Left forelimb (tissue), 1 donor: ENCODE results near the gene IWS1.
A peak's percentile ranks its signal among the peaks of the same experiment; 100 is the strongest.
"Not testable (repeated sequence)": the region's sequence is repeated elsewhere in the genome, so short reads cannot be mapped to it uniquely, and the experiment has no call there.

Source experiments
- DNase-seq: peaks from one replicate; pipeline ENCODE4 v3.0.0-alpha.2; 2018; ENCODE audit warnings: low spot score

Gene IWS1

GRCh38 chr2:127526132-127527000 is at the start of gene IWS1:
IWS1 (minus strand) TSS chr2:127526489; CDS start chr2:127526208, 281 bp downstream.
- DNase-seq, result peak; percentile 96

- no peak for DNase-seq
Measured at GRCh38 chr2:127575941-127576432, 49.7 kb upstream of the IWS1 start.

DNA sequence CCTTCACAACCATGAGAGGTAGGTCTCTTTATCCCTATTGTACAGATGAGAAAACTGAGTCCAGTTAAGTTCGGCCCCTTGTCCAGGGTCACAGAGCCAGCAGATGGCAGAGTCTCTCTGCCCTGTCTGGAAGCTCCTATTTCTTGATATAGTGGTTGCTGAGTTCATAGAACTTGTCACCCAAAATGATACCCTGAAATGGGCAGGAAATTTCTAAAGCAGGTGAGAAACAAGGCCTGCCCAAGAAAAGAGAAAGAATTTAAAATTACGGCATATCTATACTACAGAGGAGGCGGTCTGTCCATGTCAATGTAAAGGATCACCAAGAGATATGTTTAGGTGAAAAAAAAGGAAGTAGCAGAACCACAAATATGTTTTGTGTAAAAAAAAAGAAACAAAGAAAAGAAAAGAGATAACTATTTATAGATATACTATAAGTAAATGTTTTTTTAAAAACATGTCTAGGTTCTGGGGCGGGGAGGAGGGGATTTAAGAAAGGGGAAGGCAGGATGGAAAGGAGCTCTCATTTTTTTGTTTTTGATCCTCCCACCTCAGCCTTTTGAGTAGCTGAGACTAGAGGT is 49.0 kb upstream of the IWS1 start:
- no peak for DNase-seq

GRCh38 chr2:127574656-127575055 is 48.4 kb upstream of the IWS1 start:
- DNase-seq, result peak; percentile 37

GRCh38 chr2:127573771-127574170 is 47.5 kb upstream of the IWS1 start:
- DNase-seq, result no peak

DNA sequence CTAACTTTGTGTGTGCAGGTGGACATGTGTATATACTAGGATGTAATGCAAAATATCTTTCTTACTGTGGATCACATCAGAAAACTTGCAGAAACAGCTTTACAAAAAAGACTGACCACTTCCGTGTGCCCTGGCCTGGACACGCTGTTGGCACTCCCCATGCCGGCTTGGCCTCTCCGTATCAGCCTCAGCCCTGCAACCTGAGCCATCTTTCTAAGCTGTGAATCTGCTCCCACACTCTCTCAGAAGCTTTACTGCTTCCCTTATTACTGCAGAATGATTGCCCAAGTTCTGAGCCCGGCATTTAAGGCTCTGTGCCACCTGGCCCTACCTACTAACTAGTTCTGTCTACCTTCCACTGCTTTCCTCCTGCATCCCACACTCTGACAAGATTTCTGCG is 47.0 kb upstream of the IWS1 start:
- no peak for DNase-seq

GRCh38 chr2:127572841-127573240 is 46.6 kb upstream of the IWS1 start:
- no peak for DNase-seq

GRCh38 chr2:127572352-127572751 is 46.1 kb upstream of the IWS1 start:
- DNase-seq, result not testable (repeated sequence)

GRCh38 chr2:127570282-127571250 is 44.3 kb upstream of the IWS1 start:
- DNase-seq, result peak; percentile 51

- peak; percentile 48 for DNase-seq
Measured at GRCh38 chr2:127569666-127570065, 43.4 kb upstream of the IWS1 start.

- peak; percentile 28 for DNase-seq
Measured at GRCh38 chr2:127568128-127568527, 41.8 kb upstream of the IWS1 start.

GRCh38 chr2:127567351-127567854 is 41.1 kb upstream of the IWS1 start:
- peak; percentile 15 for DNase-seq

DNA sequence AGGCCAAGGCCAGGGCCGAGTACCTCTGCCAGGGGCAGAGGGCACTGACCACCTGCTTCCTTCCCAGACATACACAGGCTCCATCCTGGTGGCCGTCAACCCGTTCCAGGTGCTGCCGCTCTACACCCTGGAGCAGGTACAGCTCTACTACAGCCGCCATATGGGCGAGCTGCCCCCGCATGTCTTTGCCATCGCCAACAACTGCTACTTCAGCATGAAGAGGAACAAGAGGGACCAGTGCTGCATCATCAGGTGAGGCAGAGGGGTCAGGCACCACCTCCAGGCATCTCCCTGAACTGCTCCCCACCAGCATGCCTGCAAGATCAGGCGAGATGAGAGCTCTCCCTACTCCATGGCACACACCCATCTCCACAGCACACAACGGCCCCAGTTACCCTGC is 40.3 kb upstream of the IWS1 start:
- DNase-seq, result peak; percentile 41

DNA sequence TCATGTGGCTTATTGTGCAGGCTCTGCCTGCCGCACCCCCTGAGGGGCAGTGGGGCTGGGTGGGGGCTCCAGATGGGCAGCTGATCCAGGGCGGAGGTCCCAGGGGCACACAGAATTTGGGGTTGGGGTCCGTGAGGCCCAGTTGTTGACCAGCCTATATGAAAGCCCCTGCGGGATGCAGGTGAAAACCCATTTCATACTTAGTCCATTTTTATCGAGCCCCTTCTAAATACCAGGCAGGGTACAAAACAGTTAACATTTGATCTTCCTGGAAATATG is 39.8 kb upstream of the IWS1 start:
- peak; percentile 52 for DNase-seq

DNA sequence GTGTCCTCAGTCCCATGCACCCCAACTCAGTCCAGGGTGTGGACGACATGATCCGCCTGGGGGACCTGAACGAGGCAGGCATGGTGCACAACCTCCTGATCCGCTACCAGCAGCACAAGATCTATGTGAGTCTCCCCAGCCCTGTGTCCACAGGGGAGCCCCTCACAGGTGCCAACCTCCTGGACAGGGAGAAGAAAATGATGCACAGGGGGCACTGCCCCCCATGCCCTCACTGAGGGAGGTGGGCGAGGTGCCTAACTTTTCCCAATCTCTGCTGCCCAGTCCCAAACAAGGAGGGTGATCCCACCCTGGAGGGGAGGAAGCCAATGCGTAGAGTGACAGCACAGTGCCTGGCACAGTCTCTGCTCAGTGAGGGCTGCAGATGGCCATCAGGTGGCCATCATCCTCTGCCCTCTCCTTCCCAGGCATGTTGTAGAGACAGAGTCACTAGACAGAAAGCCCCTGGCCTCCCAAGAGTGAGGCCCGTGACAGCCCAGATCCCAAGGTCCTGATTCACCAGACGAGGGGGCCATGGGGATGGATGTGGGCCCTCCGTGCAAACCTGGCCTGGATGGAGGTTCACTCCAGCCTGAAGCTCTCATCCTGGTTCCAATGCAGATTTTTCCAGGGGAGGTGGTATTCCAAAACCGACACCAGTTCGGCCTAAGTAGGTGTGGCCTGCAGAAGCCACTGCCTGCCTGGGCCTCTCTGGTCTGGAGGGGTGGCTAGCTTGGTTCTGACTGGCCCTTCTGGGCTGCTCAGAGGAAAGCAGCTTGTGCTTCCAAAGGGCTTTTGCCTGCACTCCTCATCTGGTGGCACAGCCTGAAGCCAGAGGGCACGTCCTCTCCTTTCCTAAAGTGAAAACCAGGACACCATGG is 39.2 kb upstream of the IWS1 start:
- no peak for DNase-seq

DNA sequence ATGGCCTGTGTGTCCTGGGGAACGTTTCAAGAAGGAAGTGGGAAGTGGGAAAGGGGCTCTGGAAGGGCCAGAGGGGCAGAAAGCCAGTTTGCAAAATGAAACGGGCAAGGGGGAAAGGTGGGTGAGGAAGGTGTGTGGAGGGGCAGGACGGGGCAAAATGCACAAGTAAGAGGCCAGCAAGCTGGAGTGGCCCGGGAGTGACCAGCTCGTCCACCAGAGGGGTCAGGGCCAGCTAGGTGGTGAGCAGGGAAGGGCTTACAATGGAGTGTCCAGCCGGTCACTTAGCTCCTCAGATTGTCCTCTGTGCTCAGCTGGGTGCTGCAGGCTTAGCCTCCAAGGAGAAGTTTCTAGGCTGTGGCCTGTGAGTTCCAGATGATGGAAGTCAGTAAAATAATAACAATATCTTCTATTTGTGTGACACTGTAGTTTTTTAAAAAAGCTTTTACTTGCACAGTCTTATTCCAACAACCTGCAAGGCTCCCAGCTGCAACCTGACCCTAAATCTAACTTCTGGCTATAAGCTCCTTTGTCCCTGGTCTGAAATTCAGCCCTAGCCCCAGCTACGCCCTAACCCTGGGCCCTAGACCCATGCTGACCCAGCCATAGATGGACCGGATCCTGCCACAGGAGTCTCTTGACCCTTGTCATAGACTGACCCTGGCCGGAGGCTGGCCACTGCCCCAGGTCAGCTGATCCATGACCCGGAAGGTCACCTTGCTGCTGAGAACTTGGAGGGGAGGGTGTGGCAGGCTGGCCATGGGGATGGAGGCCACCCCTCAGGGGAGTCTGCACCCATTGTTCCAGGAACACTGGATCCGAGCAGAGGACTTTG is 38.4 kb upstream of the IWS1 start:
- peak; percentile 42 for DNase-seq

- DNase-seq, result no peak
Measured at GRCh38 chr2:127563458-127564428, 37.5 kb upstream of the IWS1 start.

DNA sequence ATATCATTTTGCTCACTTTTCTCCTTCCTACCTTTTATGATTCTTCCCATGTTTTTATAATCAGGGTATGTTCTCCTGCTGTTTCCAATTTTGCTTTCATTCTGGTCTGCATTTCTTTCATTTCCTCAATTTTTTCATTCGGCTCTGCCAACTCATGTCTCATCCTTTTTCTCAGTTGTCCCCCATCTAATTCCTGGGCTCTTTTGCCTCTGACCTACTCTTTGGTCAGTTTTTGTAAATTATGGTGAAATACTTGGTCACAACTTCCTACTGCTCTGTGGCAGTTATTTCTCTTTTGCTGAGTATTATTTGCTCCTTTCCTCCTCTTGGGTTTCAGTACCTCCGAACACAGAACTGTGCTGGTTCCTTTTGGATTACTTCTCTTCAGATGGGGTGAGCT is 36.6 kb upstream of the IWS1 start:
- no peak for DNase-seq

- DNase-seq, result no peak
Measured at GRCh38 chr2:127561371-127561770, 35.1 kb upstream of the IWS1 start.
